SK-N-SH (cell line): ENCODE results near the gene TNRC6B. TPM values are rescaled to one million over a fixed set of nuclear protein-coding genes. Genes with fewer than 3 reads are reported as not detected.

Source experiments
- CTCF ChIA-PET: fragments of 300-600, 350-600 bp; formaldehyde crosslinking; extraction: SDS; loops from one replicate; lab custom pipeline; 2021; lab: Yijun Ruan, JAX
- POLR2A ChIA-PET: fragments of 350-600 bp; sonication (Branson Sonifier 250); formaldehyde crosslinking; extraction: SDS; loops from one replicate; lab custom pipeline; 2020; ENCODE audit warnings: antibody characterized with exemption, inconsistent platforms; lab: Yijun Ruan, JAX
- DNase-seq: peaks from one replicate; pipeline ENCODE4 v3.0.0; 2012
- H2AFZ ChIP-seq: fragments of 200-600 bp; sonication (generic); 2 replicates; pipeline ENCODE4 v1.8.1; 2016; ENCODE audit warnings: antibody characterized with exemption, mild to moderate bottlenecking, low read depth
- H3F3A ChIP-seq: fragments of 200-600 bp; sonication (generic); replicated peaks from 2 replicates; pipeline ENCODE3; 2016; ENCODE audit warnings: antibody characterized with exemption, mild to moderate bottlenecking; ENCODE audit not compliant: insufficient read depth
- H3K27ac ChIP-seq, 2 experiments: fragments of 200-500 bp in 1 of 2; fragments of 200-600 bp in 1 of 2; sonication (Bioruptor generic) in 1 of 2; sonication (generic), shearing (Covaris generic) in 1 of 2; 2 replicates each; pipeline versions ENCODE4 v1.5.1 to v1.6.1; 2014 to 2016; ENCODE audit warnings: low read depth in 2 of 2, inconsistent platforms in 1 of 2, low read length in 1 of 2, mild to moderate bottlenecking in 1 of 2, mixed read lengths in 1 of 2
- H3K27me3 ChIP-seq: fragments of 200-600 bp; sonication (generic), shearing (Covaris generic); 2 replicates; pipeline ENCODE4 v1.6.1; 2016; ENCODE audit warnings: mixed run types; ENCODE audit not compliant: insufficient read depth
- H3K36me3 ChIP-seq, 2 experiments: fragments of 200-500 bp in 1 of 2; fragments of 200-600 bp in 1 of 2; sonication (Bioruptor generic) in 1 of 2; sonication (generic) in 1 of 2; replicated peaks in 1 of 2; 2 replicates each; pipeline versions ENCODE3 to v1.5.1; 2014 to 2016; ENCODE audit warnings: low read length in 1 of 2, mild to moderate bottlenecking in 1 of 2; ENCODE audit not compliant: insufficient read depth in 2 of 2, control insufficient read depth in 1 of 2
- H3K4me1 ChIP-seq, 2 experiments: fragments of 200-500 bp in 1 of 2; fragments of 200-600 bp in 1 of 2; sonication (Bioruptor generic) in 1 of 2; sonication (generic), shearing (Covaris generic) in 1 of 2; 2 replicates each; pipeline versions ENCODE4 v1.5.1 to v1.6.1; 2014 to 2016; ENCODE audit warnings: low read depth in 1 of 2, low read length in 1 of 2, mixed run types in 1 of 2; ENCODE audit not compliant: insufficient read depth in 2 of 2, control insufficient read depth in 1 of 2
- H3K4me2 ChIP-seq: fragments of 200-600 bp; sonication (generic), shearing (Covaris generic); 2 replicates; pipeline ENCODE4 v1.6.1; 2017; ENCODE audit warnings: mixed run types
- H3K4me3 ChIP-seq, 2 experiments: fragments of 200-500 bp in 1 of 2; fragments of 200-600 bp in 1 of 2; sonication (Bioruptor generic) in 1 of 2; sonication (generic), shearing (Covaris generic) in 1 of 2; 2 replicates each; pipeline versions ENCODE4 v1.5.1 to v1.8.1; 2014 to 2016; ENCODE audit warnings: low read depth in 2 of 2, inconsistent platforms in 1 of 2, low read length in 1 of 2, mild to moderate bottlenecking in 1 of 2, mixed read lengths in 1 of 2, moderate library complexity in 1 of 2
- H3K79me2 ChIP-seq: fragments of 200-600 bp; sonication (generic); 2 replicates; pipeline ENCODE4 v1.8.1; 2017; ENCODE audit warnings: mild to moderate bottlenecking; ENCODE audit not compliant: insufficient read depth
- H3K9ac ChIP-seq: fragments of 200-600 bp; sonication (generic); 2 replicates; pipeline ENCODE4 v1.6.1; 2017; ENCODE audit warnings: mixed run types
- H3K9me2 ChIP-seq: fragments of 200-600 bp; sonication (generic); 2 replicates; pipeline ENCODE4 v1.6.1; 2017; ENCODE audit warnings: mixed run types
- H3K9me3 ChIP-seq: fragments of 200-600 bp; sonication (generic); 2 replicates; pipeline ENCODE4 v1.6.1; 2017; ENCODE audit warnings: mixed run types, mild to moderate bottlenecking, moderate library complexity
- H4K20me1 ChIP-seq: fragments of 200-600 bp; sonication (generic); 2 replicates; pipeline ENCODE4 v1.6.1; 2017; ENCODE audit warnings: mild to moderate bottlenecking, mixed run types; ENCODE audit not compliant: insufficient read depth
- CTCF ChIP-seq: fragments of 200-600 bp; sonication (generic); IDR thresholded peaks from 2 replicates; pipeline ENCODE4 v1.6.1; 2017; ENCODE audit warnings: antibody characterized with exemption, mild to moderate bottlenecking, moderate library complexity
- EZH2phosphoT487 ChIP-seq: fragments of 200-600 bp; sonication (generic); IDR thresholded peaks from 2 replicates; pipeline ENCODE4 v1.6.1; 2017; ENCODE audit warnings: low read depth, mixed run types, mild to moderate bottlenecking, antibody characterized with exemption, moderate library complexity, borderline replicate concordance
- FOXM1 ChIP-seq: IDR thresholded peaks from 2 replicates; pipeline ENCODE4 v1.4.0; 2012; ENCODE audit warnings: low read depth, mild to moderate bottlenecking
- GABPA ChIP-seq: IDR thresholded peaks from 2 replicates; pipeline ENCODE4 v1.4.0; 2012; ENCODE audit warnings: low read depth, mild to moderate bottlenecking
- GATA2 ChIP-seq: sonication (generic); formaldehyde crosslinking; IDR thresholded peaks from 2 replicates; pipeline ENCODE4 v1.5.0; 2020; ENCODE audit warnings: mild to moderate bottlenecking, missing genetic modification reagents
- JUND ChIP-seq: IDR thresholded peaks from 2 replicates; pipeline ENCODE4 v1.4.0; 2012
- NFIC ChIP-seq: IDR thresholded peaks from 2 replicates; pipeline ENCODE4 v1.4.0; 2012; ENCODE audit warnings: borderline replicate concordance
- PBX3 ChIP-seq: IDR thresholded peaks from 2 replicates; pipeline ENCODE4; 2012
- POLR2AphosphoS5 ChIP-seq: IDR thresholded peaks from 2 replicates; pipeline ENCODE4 v1.6.1; 2012; ENCODE audit warnings: low read depth, low read length
- RXRA ChIP-seq: IDR thresholded peaks from 2 replicates; pipeline ENCODE4 v1.4.0; 2012; ENCODE audit warnings: low read depth, mild to moderate bottlenecking, borderline replicate concordance
- SIN3A ChIP-seq: IDR thresholded peaks from 2 replicates; pipeline ENCODE4 v1.6.1; 2012; ENCODE audit warnings: low read depth, mild to moderate bottlenecking, low read length, moderate library complexity, borderline replicate concordance
- TAF1 ChIP-seq: IDR thresholded peaks from 2 replicates; pipeline ENCODE4 v1.6.1; 2012; ENCODE audit warnings: low read depth, mild to moderate bottlenecking, low read length, moderate library complexity, borderline replicate concordance
- TCF12 ChIP-seq: IDR thresholded peaks from 2 replicates; pipeline ENCODE4 v1.4.0; 2012
- TEAD4 ChIP-seq: IDR thresholded peaks from 2 replicates; pipeline ENCODE4 v1.4.0; 2012; ENCODE audit warnings: mild to moderate bottlenecking, borderline replicate concordance; ENCODE audit not compliant: insufficient read depth
- YY1 ChIP-seq: IDR thresholded peaks from 2 replicates; pipeline ENCODE4 v1.4.0; 2012; ENCODE audit warnings: low read depth, mild to moderate bottlenecking
- WGBS: methylation state at CpG from one replicate; pipeline ENCODE4 v1.1.6; 2017; ENCODE audit warnings: low lambda C conversion rate; 5-methylcytosine and 5-hydroxymethylcytosine counted together
- polyA plus RNA-seq, 3 experiments: library from polyadenylated mRNA; depleted of rRNA; stranded (reverse); fragments of >200 nt; gene quantifications; 2 replicates each; pipeline ENCODE4 v1.2.3, GENCODE V29; 2012
- TF ChIP-seq, protein P1 (sequence below): IDR thresholded peaks from 2 replicates; pipeline ENCODE4 v1.4.0; 2012; ENCODE audit warnings: low read depth
- TF ChIP-seq, protein P2 (sequence below): IDR thresholded peaks from 2 replicates; pipeline ENCODE4 v1.4.0; 2012; ENCODE audit warnings: low read depth, borderline replicate concordance

TNRC6B gene
- polyA plus RNA-seq, 1 of the 3 experiments (the other 2 are of a cell fraction): 1.2 TPM

DNA sequence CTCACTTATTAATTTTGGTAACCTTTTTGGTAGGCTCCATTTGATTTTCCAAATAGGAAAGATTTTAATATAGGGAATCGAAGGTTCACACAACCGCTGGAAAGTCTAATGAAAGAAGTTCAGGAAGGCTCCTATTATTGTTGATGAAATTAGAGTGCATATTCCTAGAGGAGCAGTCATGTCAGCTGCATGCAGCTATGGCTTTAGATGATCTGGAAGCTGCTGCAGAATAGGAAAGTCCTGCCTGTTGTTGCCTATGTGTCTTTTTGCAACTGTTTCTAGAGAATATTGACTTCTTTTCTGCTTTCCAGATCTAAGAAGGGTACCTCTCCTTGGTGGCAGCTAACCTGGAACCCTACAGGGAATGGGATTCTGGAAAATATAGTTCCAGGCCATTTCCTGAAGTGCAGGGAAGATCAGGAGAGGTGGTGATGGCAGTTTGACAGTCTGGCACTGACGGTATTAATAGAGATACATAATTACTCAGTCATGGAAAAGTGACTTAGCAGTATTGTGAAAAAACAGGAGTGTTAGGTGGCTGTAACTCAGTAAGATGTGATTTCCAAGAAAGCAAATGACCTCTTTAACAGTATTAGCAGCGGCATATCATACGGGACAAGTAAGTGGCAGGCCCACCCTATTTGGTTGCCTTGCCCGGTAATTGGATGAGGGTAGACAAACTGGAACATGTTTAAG is 54.0 kb downstream of the TNRC6B start:
- Histone ChIP-seq H3F3A (no peaks in the 10 kb centered on the region), H4K20me1 (no peaks in the 10 kb centered on the region), H3K9ac (no peak overlapping the region), H3K9me3 (no peaks in the 10 kb centered on the region), H3K4me3 (no peak overlapping the region), H3K79me2 (peaks cover 32% of the 10 kb centered on the region), H3K4me2 (no peak overlapping the region), H3K36me3 (no peaks in the 10 kb centered on the region), H3K27me3 (no peaks in the 10 kb centered on the region), H3K9me2 (no peaks in the 10 kb centered on the region), H2AFZ (no peak overlapping the region), H3K4me1 (peaks cover 2 to 6% of the 10 kb centered on the region in 2 experiments; a peak in 3 of 4 replicates), H3K27ac (no peak overlapping the region)
- ChIA-PET POLR2A (no interaction called here), CTCF (no interaction called here)
- 98% methylated on average over 6 of the region's 6 CpGs for WGBS
- TF ChIP-seq GATA2 (no peak), GABPA (no peak), JUND (no peak), SIN3A (no peak), POLR2AphosphoS5 (no peak), FOXM1 (no peak)
- DNase-seq: no peak

DNA sequence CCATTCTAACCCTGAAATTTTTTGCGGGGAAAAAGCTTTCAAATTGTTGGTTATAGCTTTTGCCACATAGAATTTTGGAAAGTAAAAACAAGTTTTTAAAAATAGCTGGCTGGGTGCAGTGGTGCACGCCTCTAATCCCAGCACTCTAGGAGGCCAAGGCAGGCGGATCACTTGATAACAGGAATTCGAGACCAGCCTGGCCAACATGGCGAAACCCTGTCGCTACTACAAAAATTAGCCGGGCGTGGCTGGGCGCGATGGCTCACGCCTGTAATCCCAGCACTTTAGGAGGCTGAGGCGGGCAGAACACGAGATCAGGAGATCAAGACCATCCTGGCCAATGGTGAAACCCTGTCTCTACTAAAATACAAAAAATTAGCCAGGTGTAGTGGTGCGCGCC is 54.9 kb downstream of the TNRC6B start:
- no peaks in the 10 kb centered on the region for H3K27me3 ChIP-seq
- no peak for TF ChIP-seq NFIC
- TF ChIP-seq EZH2phosphoT487: no peak
- TF ChIP-seq CTCF: no peak
- TF ChIP-seq, protein P1, sequence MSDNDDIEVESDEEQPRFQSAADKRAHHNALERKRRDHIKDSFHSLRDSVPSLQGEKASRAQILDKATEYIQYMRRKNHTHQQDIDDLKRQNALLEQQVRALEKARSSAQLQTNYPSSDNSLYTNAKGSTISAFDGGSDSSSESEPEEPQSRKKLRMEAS: no peak
- TF ChIP-seq PBX3: no peak
- TF ChIP-seq YY1: no peak
- TF ChIP-seq, protein P2, sequence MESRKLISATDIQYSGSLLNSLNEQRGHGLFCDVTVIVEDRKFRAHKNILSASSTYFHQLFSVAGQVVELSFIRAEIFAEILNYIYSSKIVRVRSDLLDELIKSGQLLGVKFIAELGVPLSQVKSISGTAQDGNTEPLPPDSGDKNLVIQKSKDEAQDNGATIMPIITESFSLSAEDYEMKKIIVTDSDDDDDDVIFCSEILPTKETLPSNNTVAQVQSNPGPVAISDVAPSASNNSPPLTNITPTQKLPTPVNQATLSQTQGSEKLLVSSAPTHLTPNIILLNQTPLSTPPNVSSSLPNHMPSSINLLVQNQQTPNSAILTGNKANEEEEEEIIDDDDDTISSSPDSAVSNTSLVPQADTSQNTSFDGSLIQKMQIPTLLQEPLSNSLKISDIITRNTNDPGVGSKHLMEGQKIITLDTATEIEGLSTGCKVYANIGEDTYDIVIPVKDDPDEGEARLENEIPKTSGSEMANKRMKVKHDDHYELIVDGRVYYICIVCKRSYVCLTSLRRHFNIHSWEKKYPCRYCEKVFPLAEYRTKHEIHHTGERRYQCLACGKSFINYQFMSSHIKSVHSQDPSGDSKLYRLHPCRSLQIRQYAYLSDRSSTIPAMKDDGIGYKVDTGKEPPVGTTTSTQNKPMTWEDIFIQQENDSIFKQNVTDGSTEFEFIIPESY: no peak
- TF ChIP-seq TAF1: no peak
- TF ChIP-seq TEAD4: no peak
- no peak for TF ChIP-seq TCF12
- no peak for TF ChIP-seq RXRA
- ChIA-PET POLR2A (no interaction called here), CTCF (no interaction called here)
- H3K36me3 ChIP-seq: no peaks in the 10 kb centered on the region
- no peaks in the 10 kb centered on the region for H3K9me3 ChIP-seq
- H3K79me2 ChIP-seq: peaks cover 32% of the 10 kb centered on the region
- no peak overlapping the region for H3K27ac ChIP-seq
- H3K9ac ChIP-seq: no peak overlapping the region
- H3K4me3 ChIP-seq: no peak overlapping the region
- 93% methylated on average over 15 of the region's 15 CpGs for WGBS
- DNase-seq: no peak
- H3K4me1 ChIP-seq: peaks cover 2 to 6% of the 10 kb centered on the region in 2 experiments; a peak in 3 of 4 replicates
- no peak overlapping the region for H3K4me2 ChIP-seq
- no peaks in the 10 kb centered on the region for H4K20me1 ChIP-seq
- no peak overlapping the region for H2AFZ ChIP-seq
- H3F3A ChIP-seq: no peaks in the 10 kb centered on the region
- no peaks in the 10 kb centered on the region for H3K9me2 ChIP-seq
